Measurements from ENCODE around the gene ABHD15. TPM values are rescaled to one million over a fixed set of nuclear protein-coding genes. Genes with fewer than 3 reads are reported as not detected.

The ABHD15 gene
- total RNA-seq, 2 experiments from 2014 or later, result 4.1 to 4.9 TPM

GRCh38 chr17:29578626-29579485, 12.0 kb upstream of the ABHD15 start:
- Mint-ChIP-seq H3K4me3 (no peak overlapping the region), H3K27me3 (no peaks in the 10 kb centered on the region), H3K27ac (peak overlapping the region; percentile 36), H3K9me3 (no peaks in the 10 kb centered on the region), H3K36me3 (ENCODE audit: low read depth) (peaks cover 56% of the 10 kb centered on the region), H3K4me1 (ENCODE audit: low read depth) (peaks cover 14% of the 10 kb centered on the region)
- CTCF ChIA-PET, result interaction anchor here (1.0 to 7.8 kb wide), 3 partner anchors 14 to 61 kb away, joined by 3 to 48 read pairs (median 34); partner anchors contain the start of gene ANKRD13B
- intact Hi-C loops (cut with DNase I, micrococcal nuclease), result loop anchor here in 1 of 2 experiments (10.0 kb wide), 1 partner anchor 896 kb away; the partner anchor contains the start of gene GOSR1
- POLR2A ChIA-PET, result interaction anchor here (1.3 to 3.0 kb wide), 3 partner anchors 12 to 39 kb away, joined by 4 to 14 read pairs (median 9); partner anchors contain the start of gene ABHD15
- H3K27me3 ChIP-seq (ENCODE audit: control insufficient read depth in 1 of 2, insufficient read depth in 2 of 2, low read length in 2 of 2), result no peaks in the 10 kb centered on the region
- peaks cover 84% of the 10 kb centered on the region for H3K36me3 ChIP-seq (ENCODE audit: insufficient read depth, low read length)
- H3K9me3 ChIP-seq (ENCODE audit: control insufficient read depth in 1 of 2, insufficient read depth in 1 of 2, low read length in 2 of 2), result no peaks in the 10 kb centered on the region
- DNase-seq (peak in 1 of 14 experiments; percentile 16), ATAC-seq (ENCODE audit: poor library complexity) (no peak)
- TF ChIP-seq CTCF (IDR thresholded peaks at IDR 0.05), result no peak
- H3K27ac ChIP-seq (ENCODE audit: low read depth in 1 of 2, low read length in 2 of 2), result no peak overlapping the region
- H3K4me3 ChIP-seq (ENCODE audit: low read length), result no peak overlapping the region
- peaks cover 14% of the 10 kb centered on the region for H3K4me1 ChIP-seq (ENCODE audit: insufficient read depth, low read length)

GRCh38 chr17:29577385-29578211, 10.8 kb upstream of the ABHD15 start:
- H3K4me1 Mint-ChIP-seq (ENCODE audit: low read depth), result peaks cover 6% of the 10 kb centered on the region
- no peaks in the 10 kb centered on the region for H3K9me3 Mint-ChIP-seq
- Histone ChIP-seq H3K9me3 (ENCODE audit: control insufficient read depth in 1 of 2, insufficient read depth in 1 of 2, low read length in 2 of 2) (no peaks in the 10 kb centered on the region), H3K4me3 (ENCODE audit: low read length) (no peak overlapping the region), H3K27me3 (ENCODE audit: control insufficient read depth in 1 of 2, insufficient read depth in 2 of 2, low read length in 2 of 2) (no peaks in the 10 kb centered on the region), H3K27ac (ENCODE audit: low read depth in 1 of 2, low read length in 2 of 2) (no peak overlapping the region), H3K36me3 (ENCODE audit: insufficient read depth, low read length) (peaks cover 82% of the 10 kb centered on the region), H3K4me1 (ENCODE audit: insufficient read depth, low read length) (peaks cover 17% of the 10 kb centered on the region)
- no peak overlapping the region for H3K27ac Mint-ChIP-seq
- peaks cover 58% of the 10 kb centered on the region for H3K36me3 Mint-ChIP-seq (ENCODE audit: low read depth)
- intact Hi-C loops (cut with DNase I, micrococcal nuclease), result loop anchor here in 1 of 2 experiments (10.0 kb wide), 1 partner anchor 897 kb away; the partner anchor contains the start of gene GOSR1
- no peak overlapping the region for H3K4me3 Mint-ChIP-seq
- no peaks in the 10 kb centered on the region for H3K27me3 Mint-ChIP-seq
- ATAC-seq (ENCODE audit: poor library complexity) (no peak), DNase-seq (peak in 1 of 14 experiments; percentile 27)
- CTCF ChIA-PET, result interaction anchor here (0.6 to 7.8 kb wide), 3 partner anchors 14 to 337 kb away, joined by 3 to 48 read pairs (median 4); no protein-coding TSS in a partner anchor
- TF ChIP-seq CTCF (IDR thresholded peaks at IDR 0.05), result no peak
- POLR2A ChIA-PET, result interaction anchor here (2.6 kb wide), 1 partner anchor 40 kb away, joined by 9 read pairs; no protein-coding TSS in a partner anchor

GRCh38 chr17:29577001-29577370, 10.1 kb upstream of the ABHD15 start:
- Histone ChIP-seq H3K27ac (ENCODE audit: low read depth in 1 of 2, low read length in 2 of 2) (no peak overlapping the region), H3K9me3 (ENCODE audit: control insufficient read depth in 1 of 2, insufficient read depth in 1 of 2, low read length in 2 of 2) (no peaks in the 10 kb centered on the region), H3K4me1 (ENCODE audit: insufficient read depth, low read length) (peaks cover 17% of the 10 kb centered on the region), H3K27me3 (ENCODE audit: control insufficient read depth in 1 of 2, insufficient read depth in 2 of 2, low read length in 2 of 2) (no peaks in the 10 kb centered on the region), H3K4me3 (ENCODE audit: low read length) (no peak overlapping the region), H3K36me3 (ENCODE audit: insufficient read depth, low read length) (peaks cover 79% of the 10 kb centered on the region)
- Mint-ChIP-seq H3K27ac (no peak overlapping the region), H3K36me3 (ENCODE audit: low read depth) (peaks cover 51% of the 10 kb centered on the region), H3K9me3 (no peaks in the 10 kb centered on the region), H3K27me3 (no peaks in the 10 kb centered on the region), H3K4me3 (no peak overlapping the region), H3K4me1 (ENCODE audit: low read depth) (peaks cover 6% of the 10 kb centered on the region)
- intact Hi-C loops (cut with DNase I, micrococcal nuclease), result loop anchor here in 1 of 2 experiments (10.0 kb wide), 1 partner anchor 898 kb away; the partner anchor contains the start of gene GOSR1
- no peak for TF ChIP-seq CTCF (IDR thresholded peaks at IDR 0.05)
- no peak for ATAC-seq (ENCODE audit: poor library complexity)
- POLR2A ChIA-PET, result interaction anchor here (1.0 kb wide), 1 partner anchor 40 kb away, joined by 5 read pairs; no protein-coding TSS in a partner anchor
- CTCF ChIA-PET, result interaction anchor here (1.2 to 7.8 kb wide), 3 partner anchors 15 to 41 kb away, joined by 4 to 48 read pairs (median 4); no protein-coding TSS in a partner anchor
- peak in 1 of 14 experiments; percentile 26 for DNase-seq

Data from CD4-positive, alpha-beta T cell (primary cell).